ENCODE results near the gene P3H3.

DNA sequence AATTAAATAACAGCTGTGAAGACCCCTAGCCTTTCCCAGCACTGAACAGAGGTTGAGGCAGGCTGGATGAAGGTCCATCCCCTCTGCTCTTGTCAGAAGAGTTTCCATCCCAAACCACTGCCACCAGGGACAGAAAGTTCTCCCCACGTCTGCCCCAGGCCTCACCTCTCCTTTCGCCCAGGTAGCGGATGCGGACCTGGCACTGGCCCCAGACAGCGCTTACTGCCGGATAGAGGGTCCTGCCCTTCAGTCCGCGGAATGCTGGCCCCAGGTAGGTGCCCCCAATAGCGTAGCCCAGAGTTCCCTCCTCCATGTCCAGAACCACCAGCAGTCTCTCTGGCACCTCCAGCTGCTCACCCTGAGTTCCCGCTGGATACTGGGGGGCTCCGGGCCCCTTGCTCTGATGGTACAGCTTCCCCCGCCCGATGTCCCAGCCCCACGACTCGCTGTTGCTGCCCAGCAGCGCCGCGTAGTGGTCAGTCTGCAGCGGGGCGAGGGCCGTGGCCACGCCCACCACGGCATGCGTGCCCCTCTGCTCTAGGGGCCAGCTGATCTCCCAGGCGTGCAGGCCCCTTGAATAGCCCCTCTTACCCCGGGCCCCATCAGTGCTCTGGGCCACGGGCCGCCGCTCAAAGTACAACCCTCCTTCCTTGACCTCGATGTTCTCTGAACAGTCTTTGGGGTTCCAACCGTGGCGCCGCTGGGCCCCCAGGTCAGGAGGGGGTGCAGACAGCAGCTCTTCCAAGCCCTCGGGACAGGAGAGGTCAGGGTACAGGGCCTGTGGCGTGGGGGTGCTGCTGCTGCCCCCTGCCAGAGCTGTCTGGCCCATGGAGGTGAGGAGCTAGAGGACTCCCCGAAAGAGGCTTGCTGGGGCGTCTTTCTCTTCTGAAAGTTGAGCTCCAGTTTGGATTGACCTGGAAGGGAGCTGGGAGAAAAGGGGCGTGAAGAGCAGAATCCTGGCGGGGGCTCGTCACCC lies 44.2 kb downstream of the P3H3 start:
- TF ChIP-seq, protein P1, sequence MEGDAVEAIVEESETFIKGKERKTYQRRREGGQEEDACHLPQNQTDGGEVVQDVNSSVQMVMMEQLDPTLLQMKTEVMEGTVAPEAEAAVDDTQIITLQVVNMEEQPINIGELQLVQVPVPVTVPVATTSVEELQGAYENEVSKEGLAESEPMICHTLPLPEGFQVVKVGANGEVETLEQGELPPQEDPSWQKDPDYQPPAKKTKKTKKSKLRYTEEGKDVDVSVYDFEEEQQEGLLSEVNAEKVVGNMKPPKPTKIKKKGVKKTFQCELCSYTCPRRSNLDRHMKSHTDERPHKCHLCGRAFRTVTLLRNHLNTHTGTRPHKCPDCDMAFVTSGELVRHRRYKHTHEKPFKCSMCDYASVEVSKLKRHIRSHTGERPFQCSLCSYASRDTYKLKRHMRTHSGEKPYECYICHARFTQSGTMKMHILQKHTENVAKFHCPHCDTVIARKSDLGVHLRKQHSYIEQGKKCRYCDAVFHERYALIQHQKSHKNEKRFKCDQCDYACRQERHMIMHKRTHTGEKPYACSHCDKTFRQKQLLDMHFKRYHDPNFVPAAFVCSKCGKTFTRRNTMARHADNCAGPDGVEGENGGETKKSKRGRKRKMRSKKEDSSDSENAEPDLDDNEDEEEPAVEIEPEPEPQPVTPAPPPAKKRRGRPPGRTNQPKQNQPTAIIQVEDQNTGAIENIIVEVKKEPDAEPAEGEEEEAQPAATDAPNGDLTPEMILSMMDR (IDR thresholded peaks at IDR 0.05 in 4 of 5, conservative IDR thresholded peaks at IDR 0.05 in 1 of 5) = peak; percentile 79 to 99 (median 91)
- no peak for TF ChIP-seq POLR2A (IDR thresholded peaks at IDR 0.05)
